ENCODE results near the gene HSF2BP. TPM values are rescaled to one million over a fixed set of nuclear protein-coding genes. Genes with fewer than 3 reads are reported as not detected.

HSF2BP gene
- polyA plus RNA-seq, 1 experiment, result 1.1 TPM

GRCh38 chr21:43585924-43586413 is 73.3 kb downstream of the HSF2BP start:
- Histone ChIP-seq H3K27ac (ENCODE audit: low read depth, low read length) (peak overlapping the region; percentile 66), H3K27me3 (ENCODE audit: control insufficient read depth, insufficient read depth, low read length) (no peaks in the 10 kb centered on the region), H3K4me3 (ENCODE audit: low read depth, low read length) (no peak overlapping the region), H3K9me3 (ENCODE audit: control insufficient read depth, insufficient read depth, low read length) (no peaks in the 10 kb centered on the region)
- peak; percentile 90 for DNase-seq (ENCODE audit: low read depth, low spot score)
- ChIA-PET POLR2A (interaction anchor here (0.7 to 1.7 kb wide), 2 partner anchors 13 to 114 kb away, joined by 3 to 7 read pairs; no protein-coding TSS in a partner anchor), CTCF (interaction anchor here (1.0 to 2.2 kb wide), 2 partner anchors 10 to 25 kb away, joined by 3 to 5 read pairs; no protein-coding TSS in a partner anchor)
- TF ChIP-seq CTCF (IDR thresholded peaks at IDR 0.05; ENCODE audit: low read depth, low read length), result no peak

DNA sequence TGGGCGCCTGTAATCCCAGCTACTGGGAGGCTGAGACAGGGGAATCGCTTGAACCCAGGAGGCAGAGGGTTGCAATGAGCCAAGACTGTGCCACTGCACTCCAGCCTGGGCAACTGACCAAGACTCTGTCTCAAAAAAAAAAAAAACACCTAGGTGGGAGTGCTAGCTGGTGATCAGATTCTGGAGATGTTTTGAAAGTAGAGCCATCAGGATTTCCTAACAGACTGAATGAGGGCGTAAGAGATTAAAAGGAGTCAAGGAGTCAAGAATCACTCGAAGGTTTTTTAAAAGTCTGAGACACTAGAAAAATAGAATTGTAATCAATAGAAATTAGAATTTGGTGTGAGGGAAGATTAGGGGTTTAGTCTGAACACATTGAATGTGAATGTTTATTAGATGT is 73.8 kb downstream of the HSF2BP start:
- Histone ChIP-seq H3K4me3 (ENCODE audit: low read depth, low read length) (no peak overlapping the region), H3K27me3 (ENCODE audit: control insufficient read depth, insufficient read depth, low read length) (no peaks in the 10 kb centered on the region), H3K27ac (ENCODE audit: low read depth, low read length) (peak overlapping the region; percentile 66), H3K9me3 (ENCODE audit: control insufficient read depth, insufficient read depth, low read length) (no peaks in the 10 kb centered on the region)
- no peak for DNase-seq (ENCODE audit: low read depth, low spot score)
- ChIA-PET POLR2A (interaction anchor here (1.7 kb wide), 1 partner anchor 13 kb away, joined by 7 read pairs; no protein-coding TSS in a partner anchor), CTCF (interaction anchor here (2.2 kb wide), 1 partner anchor 26 kb away, joined by 5 read pairs; no protein-coding TSS in a partner anchor)
- no peak for TF ChIP-seq CTCF (IDR thresholded peaks at IDR 0.05; ENCODE audit: low read depth, low read length)

DNA sequence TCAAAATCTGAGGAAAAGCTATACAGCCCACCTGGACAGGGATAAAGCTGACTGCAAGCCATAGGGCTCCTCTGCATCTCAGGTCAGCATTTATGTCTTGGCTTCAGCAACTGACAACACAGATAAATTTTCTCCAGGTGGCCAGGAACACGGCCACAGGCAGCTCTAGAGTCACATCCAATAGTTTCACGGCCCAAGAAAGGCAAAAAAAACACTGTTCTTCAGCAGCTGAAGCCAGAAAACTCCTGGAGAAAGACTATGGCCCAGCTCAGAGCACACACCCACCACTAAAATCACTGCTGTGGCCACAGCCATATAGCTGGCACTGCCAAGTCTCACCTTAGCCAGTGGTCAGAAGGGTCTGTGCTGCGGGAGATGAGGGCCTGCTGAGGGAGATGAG is 77.8 kb downstream of the HSF2BP start:
- Histone ChIP-seq H3K4me3 (ENCODE audit: low read depth, low read length) (no peak overlapping the region), H3K9me3 (ENCODE audit: control insufficient read depth, insufficient read depth, low read length) (no peaks in the 10 kb centered on the region), H3K27me3 (ENCODE audit: control insufficient read depth, insufficient read depth, low read length) (no peaks in the 10 kb centered on the region), H3K27ac (ENCODE audit: low read depth, low read length) (no peak overlapping the region)
- TF ChIP-seq CTCF (IDR thresholded peaks at IDR 0.05; ENCODE audit: low read depth, low read length), result no peak
- CTCF ChIA-PET, result interaction anchor here (1.3 kb wide), 1 partner anchor 30 kb away, joined by 6 read pairs; no protein-coding TSS in a partner anchor
- DNase-seq (ENCODE audit: low read depth, low spot score), result no peak
- POLR2A ChIA-PET, result no interaction called here

GRCh38 chr21:43578677-43579303 is 80.5 kb downstream of the HSF2BP start:
- TF ChIP-seq CTCF (IDR thresholded peaks at IDR 0.05; ENCODE audit: low read depth, low read length), result no peak
- Histone ChIP-seq H3K27ac (ENCODE audit: low read depth, low read length) (peak overlapping the region; percentile 57), H3K4me3 (ENCODE audit: low read depth, low read length) (no peak overlapping the region), H3K9me3 (ENCODE audit: control insufficient read depth, insufficient read depth, low read length) (no peaks in the 10 kb centered on the region; the same call in 1 of the 2 replicates), H3K27me3 (ENCODE audit: control insufficient read depth, insufficient read depth, low read length) (no peaks in the 10 kb centered on the region)
- DNase-seq (ENCODE audit: low read depth, low spot score), result no peak
- ChIA-PET POLR2A (no interaction called here), CTCF (no interaction called here)

DNA sequence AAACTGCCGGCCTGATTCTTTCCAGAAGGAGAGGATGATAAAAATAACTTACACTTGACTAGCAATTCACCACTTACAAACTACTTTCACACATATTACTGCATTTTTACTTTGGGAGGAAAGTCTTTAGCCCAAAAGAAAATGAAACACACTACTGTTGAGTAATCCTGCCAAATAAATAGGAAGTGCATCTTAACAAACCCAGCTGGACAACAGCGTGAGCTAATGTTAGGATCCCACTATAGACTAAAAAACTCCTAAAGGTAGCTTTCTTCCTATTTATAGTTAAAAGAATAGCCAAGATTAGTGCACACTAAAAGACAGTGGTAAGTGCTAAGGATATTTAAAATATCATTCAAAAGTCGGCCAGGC is 83.8 kb downstream of the HSF2BP start:
- Histone ChIP-seq H3K9me3 (ENCODE audit: control insufficient read depth, insufficient read depth, low read length) (no peaks in the 10 kb centered on the region; the same call in 1 of the 2 replicates), H3K4me3 (ENCODE audit: low read depth, low read length) (no peak overlapping the region), H3K27me3 (ENCODE audit: control insufficient read depth, insufficient read depth, low read length) (no peaks in the 10 kb centered on the region), H3K27ac (ENCODE audit: low read depth, low read length) (no peak overlapping the region)
- POLR2A ChIA-PET, result no interaction called here
- no peak for DNase-seq (ENCODE audit: low read depth, low spot score)
- no peak for TF ChIP-seq CTCF (IDR thresholded peaks at IDR 0.05; ENCODE audit: low read depth, low read length)
- CTCF ChIA-PET, result no interaction called here
